WTC11 (cell line): ENCODE measurements around the gene TAF1B.

Experiments
- ARID4B ChIP-seq: sonication (generic); formaldehyde crosslinking; IDR thresholded peaks from 2 replicates; pipeline ENCODE4 v1.8.0; 2023; ENCODE audit warnings: missing genetic modification reagents, mild to moderate bottlenecking, borderline replicate concordance
- ATF1 ChIP-seq: sonication (generic); formaldehyde crosslinking; IDR thresholded peaks from 2 replicates; pipeline ENCODE4 v1.8.1; 2023; ENCODE audit warnings: mild to moderate bottlenecking, moderate library complexity, missing genetic modification reagents
- ATF6 ChIP-seq: sonication (generic); formaldehyde crosslinking; IDR thresholded peaks from 2 replicates; pipeline ENCODE4 v1.8.1; 2023; ENCODE audit warnings: mild to moderate bottlenecking, missing genetic modification reagents
- CBFB ChIP-seq: sonication (generic); formaldehyde crosslinking; IDR thresholded peaks from 2 replicates; pipeline ENCODE4 v1.8.1; 2022; ENCODE audit warnings: mild to moderate bottlenecking, low read depth, missing genetic modification reagents
- CTCF ChIP-seq: fragments of 200-600 bp; IDR thresholded peaks from 2 replicates; pipeline ENCODE4 v1.8.0; 2022; ENCODE audit warnings: antibody characterized with exemption
- E2F1 ChIP-seq: sonication (generic); formaldehyde crosslinking; IDR thresholded peaks from 2 replicates; pipeline ENCODE4 v1.8.0; 2022; ENCODE audit warnings: mild to moderate bottlenecking, missing genetic modification reagents
- JUN ChIP-seq: sonication (generic); formaldehyde crosslinking; IDR thresholded peaks from 2 replicates; pipeline ENCODE4 v1.8.0; 2023; ENCODE audit warnings: mild to moderate bottlenecking, missing genetic modification reagents
- USF2 ChIP-seq: sonication (generic); formaldehyde crosslinking; IDR thresholded peaks from 2 replicates; pipeline ENCODE4 v1.8.1; 2023; ENCODE audit warnings: mild to moderate bottlenecking, missing genetic modification reagents, moderate library complexity
- ZNF138 ChIP-seq: sonication (generic); formaldehyde crosslinking; conservative IDR thresholded peaks from 2 replicates; pipeline ENCODE4 v1.8.1; 2022; ENCODE audit warnings: mild to moderate bottlenecking, moderate library complexity, missing genetic modification reagents
- TF ChIP-seq, protein P1 (sequence below): sonication (generic); formaldehyde crosslinking; IDR thresholded peaks from 2 replicates; pipeline ENCODE4 v1.8.0; 2022; ENCODE audit warnings: mild to moderate bottlenecking, missing genetic modification reagents
- TF ChIP-seq, protein P2 (sequence below): sonication (generic); formaldehyde crosslinking; IDR thresholded peaks from 2 replicates; pipeline ENCODE4 v1.8.1; 2022; ENCODE audit warnings: missing genetic modification reagents, borderline replicate concordance

- TF ChIP-seq USF2 (CRISPR knock-in tag) = no peak
- TF ChIP-seq CTCF = no peak
- no peak for TF ChIP-seq CBFB (CRISPR knock-in tag)
- TF ChIP-seq JUN (CRISPR knock-in tag) = no peak
- TF ChIP-seq, protein P1, sequence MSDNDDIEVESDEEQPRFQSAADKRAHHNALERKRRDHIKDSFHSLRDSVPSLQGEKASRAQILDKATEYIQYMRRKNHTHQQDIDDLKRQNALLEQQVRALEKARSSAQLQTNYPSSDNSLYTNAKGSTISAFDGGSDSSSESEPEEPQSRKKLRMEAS (CRISPR knock-in tag) = no peak
- TF ChIP-seq ZNF138 (CRISPR knock-in tag) = no peak
- TF ChIP-seq, protein P2, sequence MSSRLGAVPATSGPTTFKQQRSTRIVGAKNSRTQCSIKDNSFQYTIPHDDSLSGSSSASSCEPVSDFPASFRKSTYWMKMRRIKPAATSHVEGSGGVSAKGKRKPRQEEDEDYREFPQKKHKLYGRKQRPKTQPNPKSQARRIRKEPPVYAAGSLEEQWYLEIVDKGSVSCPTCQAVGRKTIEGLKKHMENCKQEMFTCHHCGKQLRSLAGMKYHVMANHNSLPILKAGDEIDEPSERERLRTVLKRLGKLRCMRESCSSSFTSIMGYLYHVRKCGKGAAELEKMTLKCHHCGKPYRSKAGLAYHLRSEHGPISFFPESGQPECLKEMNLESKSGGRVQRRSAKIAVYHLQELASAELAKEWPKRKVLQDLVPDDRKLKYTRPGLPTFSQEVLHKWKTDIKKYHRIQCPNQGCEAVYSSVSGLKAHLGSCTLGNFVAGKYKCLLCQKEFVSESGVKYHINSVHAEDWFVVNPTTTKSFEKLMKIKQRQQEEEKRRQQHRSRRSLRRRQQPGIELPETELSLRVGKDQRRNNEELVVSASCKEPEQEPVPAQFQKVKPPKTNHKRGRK (CRISPR knock-in tag) = no peak
- no peak for TF ChIP-seq ATF6 (CRISPR knock-in tag)
- TF ChIP-seq E2F1 (CRISPR knock-in tag) = no peak
- no peak for TF ChIP-seq ATF1
- no peak for TF ChIP-seq ARID4B (CRISPR knock-in tag)
Measured at GRCh38 chr2:9980520-9980919, 137.2 kb downstream of the TAF1B start.
